ENCODE data around the gene ANTXRL.
A peak's percentile ranks its signal among the peaks of the same experiment; 100 is the strongest.
"Not testable (repeated sequence)": the region's sequence is repeated elsewhere in the genome, so short reads cannot be mapped to it uniquely, and the experiment has no call there.

Gene ANTXRL

GRCh38 chr10:46277840-46278239, 9.0 kb upstream of the ANTXRL start:
- DNase-seq: no peak

GRCh38 chr10:46282421-46282831, 4.4 kb upstream of the ANTXRL start:
- DNase-seq: not testable (repeated sequence)

GRCh38 chr10:46282842-46283574, 3.8 kb upstream of the ANTXRL start:
- peak; percentile 49 for DNase-seq

DNA sequence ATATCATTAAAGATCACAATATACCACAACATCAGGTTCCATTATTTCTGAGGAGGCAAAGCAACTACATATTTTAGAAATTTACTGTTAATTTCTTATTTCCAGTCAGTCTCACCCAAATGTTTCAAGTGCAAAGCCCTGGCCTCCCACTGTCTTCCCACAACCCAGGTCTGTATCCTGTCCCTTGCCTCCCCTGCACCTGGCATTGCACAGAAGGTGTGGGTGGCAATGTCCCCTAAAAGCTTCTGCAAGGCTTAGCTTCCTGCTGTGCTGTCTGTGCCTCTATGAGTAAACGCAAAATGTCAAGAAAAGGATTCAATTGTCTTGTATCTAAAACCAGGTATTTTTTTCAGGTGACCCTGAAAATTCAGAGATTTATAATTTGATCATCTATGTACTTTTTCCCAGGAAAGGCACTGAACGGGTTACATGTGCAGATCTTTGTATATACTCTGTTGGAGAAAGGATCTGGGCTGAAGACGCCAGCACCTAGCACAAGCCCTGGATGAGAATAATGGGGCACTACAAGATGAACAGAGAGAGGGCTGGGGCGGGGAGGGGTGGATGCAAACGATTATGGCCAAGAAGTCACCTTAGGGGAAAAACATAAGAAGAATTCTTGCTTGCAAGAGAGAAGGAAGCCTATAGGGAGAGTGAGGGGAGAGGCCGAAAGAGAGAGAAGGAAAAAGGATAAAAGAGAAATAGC, 3.1 kb upstream of the ANTXRL start:
- no peak for DNase-seq

DNA sequence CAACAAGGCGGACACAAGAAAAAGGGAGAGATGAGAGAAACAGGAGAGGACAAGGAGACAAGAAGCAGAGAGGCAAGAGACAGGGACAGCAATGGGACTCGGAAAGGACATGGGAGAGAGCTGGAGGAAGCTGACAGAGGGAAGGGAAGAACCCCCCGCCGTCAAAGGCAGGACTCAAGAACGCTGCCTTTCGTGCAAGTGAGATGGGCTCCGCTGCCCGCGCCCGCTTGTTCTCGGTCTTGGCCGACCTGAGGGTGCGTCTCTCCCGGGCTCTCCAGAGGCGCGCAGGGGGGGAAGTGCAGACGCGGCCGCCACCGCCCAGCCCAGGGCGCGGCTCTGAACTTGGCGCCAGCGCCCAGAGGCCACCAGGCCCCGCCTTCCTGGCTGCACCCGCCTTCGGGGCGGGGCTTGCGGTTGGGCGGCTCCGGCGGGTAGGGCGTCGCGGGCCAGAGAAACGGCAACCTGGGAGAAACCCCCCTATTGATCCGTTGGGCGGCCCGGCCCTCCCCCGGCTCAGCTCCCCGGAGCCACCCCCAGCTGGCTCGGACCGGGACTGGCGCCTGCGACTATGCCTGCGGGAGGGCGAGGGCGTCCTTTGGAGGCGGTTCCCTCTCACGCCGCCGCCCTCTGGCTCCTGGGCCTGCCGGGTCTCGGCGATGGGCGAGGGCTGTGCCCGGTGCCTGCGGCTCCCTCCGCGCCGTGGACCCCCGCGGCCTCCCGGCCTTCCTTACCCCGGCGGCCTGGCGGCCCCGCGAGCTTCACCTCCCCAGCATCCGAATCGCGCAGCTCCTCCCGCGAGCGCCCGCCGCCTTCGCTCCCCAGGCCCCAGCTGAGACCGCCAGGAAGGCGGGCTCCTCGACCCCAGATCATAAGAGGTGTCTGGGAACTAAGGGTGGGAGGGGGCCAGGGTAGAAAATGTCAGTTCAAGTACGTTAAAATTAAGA, 2.2 kb upstream of the ANTXRL start:
- DNase-seq: peak; percentile 64

- no peak for DNase-seq
Observed at GRCh38 chr10:46285300-46285699, 1.5 kb upstream of the ANTXRL start.

DNA sequence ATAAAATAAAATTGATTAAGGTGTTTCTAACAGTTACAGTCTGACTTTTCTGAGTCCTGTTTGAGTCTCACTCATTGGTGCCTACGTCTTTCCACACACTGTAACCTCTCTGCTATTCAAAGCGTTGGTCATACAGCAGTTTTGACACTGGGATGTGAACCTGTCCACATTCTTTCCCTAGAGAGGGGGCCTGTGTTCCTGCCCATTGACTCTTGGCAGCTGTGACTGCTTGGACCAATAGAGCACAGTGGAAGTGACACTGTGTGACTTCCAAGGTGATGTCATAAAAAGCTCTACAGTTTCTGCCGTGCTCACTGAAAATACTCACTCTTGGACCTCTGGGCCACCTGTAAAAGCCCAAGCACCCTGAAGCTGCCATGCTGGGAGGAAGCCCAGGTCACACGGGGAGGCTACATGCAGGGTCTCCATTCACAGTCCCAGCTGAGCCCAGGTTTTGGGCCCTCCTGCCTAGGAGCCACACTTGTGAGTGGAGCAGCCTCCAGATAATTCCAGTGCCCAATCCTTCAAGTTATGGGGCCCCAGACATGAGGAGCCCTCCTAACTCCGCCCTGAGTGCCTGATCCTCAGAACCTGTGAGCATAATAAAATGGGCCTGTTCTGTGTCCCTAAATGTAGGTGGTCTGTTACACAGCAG, 704 bp upstream of the ANTXRL start:
- no peak for DNase-seq

GRCh38 chr10:46287846-46288477, 1.2 kb downstream of the ANTXRL start:
- no peak for DNase-seq

- no peak for DNase-seq
Observed at GRCh38 chr10:46288601-46289206, 1.9 kb downstream of the ANTXRL start.

GRCh38 chr10:46289209-46289810, 2.5 kb downstream of the ANTXRL start:
- DNase-seq: no peak

DNA sequence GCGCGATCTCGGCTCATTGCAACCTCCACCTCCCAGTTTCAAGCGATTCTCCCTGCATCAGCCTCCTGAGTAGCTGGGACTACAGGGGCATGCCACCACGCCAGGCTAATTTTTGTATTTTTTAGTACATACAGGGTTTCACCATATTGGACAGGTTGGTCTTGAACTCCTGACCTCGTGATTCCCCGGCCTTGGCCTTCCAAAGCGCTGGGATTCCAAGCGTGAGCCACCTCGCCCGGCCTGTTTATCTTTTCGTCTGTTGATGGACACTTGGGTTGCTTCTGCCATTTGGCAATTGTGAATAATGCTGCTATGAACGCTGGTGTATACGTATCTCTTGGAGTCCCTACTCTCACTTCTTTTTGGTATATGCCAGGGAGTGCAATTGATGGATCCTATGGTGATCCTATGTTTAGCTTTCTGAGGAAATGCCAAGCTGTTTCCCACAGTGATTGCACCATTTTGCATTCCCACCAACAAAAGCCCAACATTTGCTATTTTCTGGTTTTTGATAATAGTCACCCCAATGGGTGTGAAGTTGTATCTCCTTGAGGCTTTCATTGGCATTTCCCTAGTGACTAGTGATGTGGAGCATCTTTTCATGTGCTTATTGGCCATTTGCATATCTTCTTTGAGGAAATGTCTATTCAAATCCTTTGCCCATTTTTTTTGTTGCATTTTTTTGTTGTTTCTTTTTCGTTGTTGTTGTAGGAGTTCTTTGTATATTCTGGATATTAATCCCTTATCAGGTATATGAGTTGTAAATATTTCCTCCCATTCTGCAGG, 3.5 kb downstream of the ANTXRL start:
- DNase-seq: no peak

DNA sequence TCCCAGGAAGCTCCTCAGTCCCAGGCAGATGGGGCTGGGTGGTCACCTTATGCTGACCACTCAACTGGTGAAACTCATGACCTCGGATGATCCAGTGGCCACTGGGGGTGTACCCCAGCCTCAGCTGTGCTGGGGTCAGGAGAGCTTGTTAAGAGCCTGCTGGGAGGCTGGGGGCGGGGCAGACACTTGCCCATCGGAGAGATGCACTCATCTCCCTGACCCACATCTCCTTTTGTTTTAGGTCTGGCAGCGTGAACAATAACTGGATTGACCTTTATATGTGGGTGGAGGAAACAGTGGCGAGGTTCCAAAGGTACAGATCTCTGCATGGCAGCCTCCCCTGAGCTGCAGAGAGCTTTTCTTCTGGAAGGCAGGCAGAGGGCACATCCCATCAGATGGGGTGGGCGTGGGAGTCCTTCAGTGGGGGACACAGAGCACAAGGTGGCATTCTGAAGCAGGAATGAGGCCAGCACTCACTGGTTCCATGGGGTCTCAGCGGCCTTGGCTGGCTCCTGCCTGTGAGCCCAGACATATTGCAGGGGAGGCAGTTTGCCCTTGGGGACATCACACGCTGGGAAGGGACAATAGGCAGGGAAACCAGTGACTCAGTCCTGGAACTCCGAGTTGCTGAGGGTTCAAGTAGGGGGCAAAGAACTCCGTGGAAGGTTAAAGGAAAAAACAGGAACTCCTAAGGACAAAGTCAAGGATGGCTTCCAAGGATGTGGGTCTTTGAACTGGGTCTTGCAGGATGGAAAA, 5.2 kb downstream of the ANTXRL start:
- DNase-seq: no peak

GRCh38 chr10:46292573-46293023, 5.8 kb downstream of the ANTXRL start:
- no peak for DNase-seq

DNA sequence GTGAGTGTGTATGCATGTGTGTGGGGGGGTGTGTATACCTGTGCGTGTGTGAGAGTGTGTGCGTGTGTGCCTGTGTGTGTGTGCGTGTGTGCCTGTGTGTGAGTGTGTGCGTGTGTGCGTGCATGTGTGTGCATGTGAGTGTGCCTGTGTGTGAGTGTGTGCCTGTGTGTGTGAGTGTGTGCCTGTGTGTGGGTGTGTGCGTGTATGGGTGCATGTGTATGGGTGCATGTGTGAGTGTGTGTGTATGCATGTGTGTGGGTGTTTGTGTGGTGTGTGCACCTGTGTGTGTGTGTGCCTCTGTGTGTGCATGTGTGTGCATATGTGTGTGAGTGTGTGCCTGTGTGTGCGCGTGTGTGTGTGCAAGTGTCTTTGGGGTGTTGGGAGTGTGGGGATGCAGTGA, 6.4 kb downstream of the ANTXRL start:
- no peak for DNase-seq

DNA sequence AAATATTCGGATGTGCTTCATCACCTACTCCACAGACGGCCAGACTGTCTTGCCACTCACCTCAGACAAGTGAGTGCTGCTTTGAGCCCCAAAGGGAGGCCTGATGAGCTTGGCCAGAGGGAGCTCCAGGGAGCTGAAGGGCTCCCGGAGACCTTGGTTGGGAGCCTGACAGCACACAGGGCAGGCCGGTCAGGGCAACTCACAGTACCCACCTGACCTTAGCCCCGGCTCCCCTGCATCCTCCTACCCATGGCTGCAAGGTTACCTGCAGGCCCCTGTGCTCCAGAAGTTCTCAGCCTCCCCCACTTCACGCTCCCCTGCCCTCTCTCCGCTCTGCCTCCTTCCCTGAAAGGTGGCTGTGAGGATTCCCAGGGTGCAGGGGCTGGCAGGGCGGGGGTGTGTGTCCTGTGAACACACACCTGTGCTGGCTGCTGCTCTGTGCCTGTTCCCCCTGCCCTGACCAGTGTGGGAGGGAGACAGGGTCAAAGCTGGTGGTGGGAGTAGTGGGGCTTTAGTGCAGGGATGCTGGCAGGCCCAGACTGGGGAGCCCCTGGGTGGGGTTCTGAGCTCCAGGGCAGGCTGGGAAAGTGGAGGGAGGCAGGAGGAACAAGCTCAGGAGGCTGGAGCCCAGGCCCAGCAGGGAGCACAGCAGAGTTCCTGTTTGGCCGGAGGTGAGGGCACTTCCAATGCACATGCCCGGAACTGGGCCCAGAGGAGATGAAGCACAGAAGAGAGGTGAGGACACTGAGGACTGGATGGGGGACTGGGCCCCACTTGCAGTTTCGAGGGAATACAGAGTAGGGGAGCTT, 7.2 kb downstream of the ANTXRL start:
- DNase-seq: no peak

- no peak for DNase-seq
Observed at GRCh38 chr10:46294641-46295220, 7.9 kb downstream of the ANTXRL start.

- DNase-seq: not testable (repeated sequence)
Observed at GRCh38 chr10:46295350-46296010, 8.7 kb downstream of the ANTXRL start.

- not testable (repeated sequence) for DNase-seq
Observed at GRCh38 chr10:46296086-46296485, 9.3 kb downstream of the ANTXRL start.
